Neural cell (in vitro differentiated cells): ENCODE results near the gene CHMP4B.

Experiments used
- EZH2 ChIP-seq: fragments of 200-600, 300-800 bp; shearing (Covaris generic), sonication (generic); IDR thresholded peaks from 2 replicates; pipeline ENCODE4 v1.6.1; 2014; ENCODE audit warnings: antibody characterized with exemption, low read length, borderline replicate concordance, mild to moderate bottlenecking; ENCODE audit not compliant: insufficient read depth, poor library complexity, severe bottlenecking
- POLR2AphosphoS5 ChIP-seq: IDR thresholded peaks from 2 replicates; pipeline ENCODE4 v1.6.1; 2012
- TAF1 ChIP-seq: IDR thresholded peaks from 2 replicates; pipeline ENCODE4 v1.6.1; 2012; ENCODE audit warnings: low read depth
- TF ChIP-seq, protein P1 (sequence below): fragments of 450-650 bp; IDR thresholded peaks from 2 replicates; pipeline ENCODE4 v1.5.1; 2014; ENCODE audit warnings: antibody characterized with exemption, mild to moderate bottlenecking, moderate library complexity; ENCODE audit not compliant: poor library complexity, severe bottlenecking

DNA sequence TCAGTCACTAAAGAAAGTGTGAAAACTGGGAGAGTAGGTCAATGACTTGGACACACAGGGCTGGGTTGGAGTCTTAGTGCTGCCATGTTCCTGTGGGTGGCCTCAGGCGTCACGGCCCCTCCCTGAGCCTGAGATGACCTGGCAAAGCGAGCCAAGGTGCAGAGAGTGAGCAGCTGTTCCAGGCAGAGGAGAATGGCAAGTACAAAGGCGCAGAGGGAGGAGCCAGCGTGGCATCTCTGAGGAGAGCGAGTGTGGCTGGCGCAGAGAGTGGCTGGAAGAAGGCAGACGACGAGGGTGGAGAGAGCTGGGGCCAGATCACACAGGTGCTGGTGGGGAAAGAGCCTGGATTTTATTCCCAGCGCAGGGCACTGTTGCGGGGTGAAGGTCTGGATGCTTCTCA lies 20.6 kb upstream of the CHMP4B start:
- TF ChIP-seq, protein P1, sequence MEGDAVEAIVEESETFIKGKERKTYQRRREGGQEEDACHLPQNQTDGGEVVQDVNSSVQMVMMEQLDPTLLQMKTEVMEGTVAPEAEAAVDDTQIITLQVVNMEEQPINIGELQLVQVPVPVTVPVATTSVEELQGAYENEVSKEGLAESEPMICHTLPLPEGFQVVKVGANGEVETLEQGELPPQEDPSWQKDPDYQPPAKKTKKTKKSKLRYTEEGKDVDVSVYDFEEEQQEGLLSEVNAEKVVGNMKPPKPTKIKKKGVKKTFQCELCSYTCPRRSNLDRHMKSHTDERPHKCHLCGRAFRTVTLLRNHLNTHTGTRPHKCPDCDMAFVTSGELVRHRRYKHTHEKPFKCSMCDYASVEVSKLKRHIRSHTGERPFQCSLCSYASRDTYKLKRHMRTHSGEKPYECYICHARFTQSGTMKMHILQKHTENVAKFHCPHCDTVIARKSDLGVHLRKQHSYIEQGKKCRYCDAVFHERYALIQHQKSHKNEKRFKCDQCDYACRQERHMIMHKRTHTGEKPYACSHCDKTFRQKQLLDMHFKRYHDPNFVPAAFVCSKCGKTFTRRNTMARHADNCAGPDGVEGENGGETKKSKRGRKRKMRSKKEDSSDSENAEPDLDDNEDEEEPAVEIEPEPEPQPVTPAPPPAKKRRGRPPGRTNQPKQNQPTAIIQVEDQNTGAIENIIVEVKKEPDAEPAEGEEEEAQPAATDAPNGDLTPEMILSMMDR, result no peak
- no peak for TF ChIP-seq EZH2
- TF ChIP-seq POLR2AphosphoS5, result no peak
- no peak for TF ChIP-seq TAF1
